ENCODE measurements around the gene GINS1.
"Not testable (repeated sequence)": the region's sequence is repeated elsewhere in the genome, so short reads cannot be mapped to it uniquely, and the experiment has no call there.

The GINS1 gene

DNA sequence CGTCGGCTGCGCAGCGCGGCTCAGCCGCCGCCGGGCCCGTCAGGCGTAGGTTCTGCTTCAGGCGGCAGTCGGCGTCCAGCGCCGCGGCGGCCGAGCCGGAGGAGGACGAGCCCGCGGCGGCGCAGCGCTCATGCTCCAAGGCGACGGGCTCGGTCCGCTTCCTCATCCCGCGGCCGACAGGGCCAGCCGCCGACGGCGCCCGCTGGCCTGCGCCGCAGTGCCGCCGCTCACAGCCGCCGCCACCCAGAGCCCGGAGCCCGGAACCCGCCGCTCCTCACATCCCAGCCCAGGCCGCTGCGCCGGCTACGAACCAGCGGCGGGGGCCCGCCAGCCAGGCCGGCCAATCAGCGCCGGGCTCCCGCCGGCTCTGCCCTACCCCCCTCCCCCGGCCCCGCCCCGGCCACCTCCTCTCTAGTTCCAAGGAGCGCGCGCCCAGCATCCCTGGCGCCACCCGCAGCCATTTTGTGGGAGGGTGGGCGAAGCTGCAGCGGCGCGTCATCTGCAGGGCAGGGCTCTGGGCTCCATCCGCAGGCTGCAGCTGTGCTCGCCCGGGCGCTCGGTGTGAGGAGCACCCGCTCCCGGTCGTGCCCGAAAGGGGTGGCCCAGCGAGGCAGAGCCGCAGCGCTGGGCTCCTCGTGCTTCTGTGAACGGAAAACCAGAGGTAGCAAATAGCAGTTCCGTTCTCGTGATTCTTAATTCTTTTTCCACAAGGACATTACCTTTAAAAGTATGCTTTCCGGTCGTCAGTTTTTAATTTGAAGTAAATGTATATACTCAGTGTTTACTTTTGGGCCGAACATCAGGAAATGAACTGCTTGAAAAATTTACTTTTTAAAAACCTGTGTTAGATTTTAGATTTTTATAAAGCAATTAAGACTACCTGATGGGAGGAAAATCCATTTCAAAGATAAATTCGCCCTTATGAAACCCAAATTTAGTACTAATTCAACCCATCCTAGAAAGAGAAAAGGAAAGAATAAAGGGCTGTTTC is 16.6 kb upstream of the GINS1 start, which contains the start of gene ABHD12:
TSS of gene ABHD12 (minus strand) at position 298 of the 991 bp plus-strand sequence. CDS start at position 166, 132 bp downstream.
- DNase-seq: peak; percentile 99

DNA sequence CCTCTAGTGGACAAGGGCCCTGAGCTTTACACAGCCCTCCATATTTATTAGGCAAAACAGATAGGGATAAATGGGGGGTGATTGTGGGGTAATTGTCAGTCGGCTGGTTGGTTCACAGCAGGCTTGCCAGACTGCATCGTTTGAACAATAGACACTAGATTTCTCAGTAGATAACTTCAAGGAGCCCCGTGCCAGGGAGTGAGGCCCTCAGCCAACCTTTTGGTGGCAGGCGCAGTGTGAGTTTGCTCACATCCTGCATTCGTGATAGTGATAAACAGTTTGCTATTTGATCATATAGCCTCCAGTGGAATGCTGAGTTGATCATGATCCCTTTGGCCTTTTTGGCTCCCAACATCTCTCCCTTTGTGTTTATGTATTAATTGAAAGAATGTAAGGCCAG is 13.2 kb upstream of the GINS1 start:
- DNase-seq: no peak

DNA sequence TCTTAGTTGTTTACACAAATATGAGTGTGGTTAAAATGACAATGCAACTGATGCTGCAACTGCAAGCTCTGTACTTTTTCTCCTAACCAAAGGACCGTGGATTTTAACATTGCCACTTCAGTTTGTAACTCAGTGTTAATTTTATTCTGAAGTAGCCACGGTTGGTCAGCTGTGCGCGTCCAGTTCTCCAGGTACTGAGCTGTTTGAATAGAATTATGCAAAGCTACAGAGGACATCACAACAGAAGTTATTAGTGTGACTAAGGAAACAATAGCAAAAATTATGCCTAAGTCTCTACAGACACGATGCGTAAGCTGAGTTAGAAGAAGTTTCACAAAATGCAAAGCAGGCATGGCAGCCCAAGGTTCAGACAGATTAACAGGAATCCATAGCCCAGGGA is 12.5 kb upstream of the GINS1 start:
- DNase-seq: no peak

DNA sequence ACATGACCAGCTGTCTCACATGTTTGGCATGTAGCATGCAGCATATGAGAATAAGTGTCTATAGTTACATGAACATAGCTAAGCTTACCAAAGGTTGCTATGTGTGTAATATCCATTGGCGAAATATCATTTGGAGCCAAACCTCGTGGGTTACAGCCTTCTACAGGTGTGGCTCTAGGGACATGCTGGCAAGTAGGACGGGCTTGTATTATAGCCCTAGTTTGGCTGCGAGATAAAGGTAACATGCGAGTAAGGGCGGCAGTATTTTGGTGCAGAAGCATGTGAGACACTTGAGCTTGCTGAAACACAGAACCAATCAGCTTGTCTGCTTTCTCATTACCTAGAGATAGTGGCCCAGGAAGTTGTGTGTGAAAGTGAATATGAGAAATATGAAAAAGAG is 10.4 kb upstream of the GINS1 start:
- no peak for DNase-seq

DNA sequence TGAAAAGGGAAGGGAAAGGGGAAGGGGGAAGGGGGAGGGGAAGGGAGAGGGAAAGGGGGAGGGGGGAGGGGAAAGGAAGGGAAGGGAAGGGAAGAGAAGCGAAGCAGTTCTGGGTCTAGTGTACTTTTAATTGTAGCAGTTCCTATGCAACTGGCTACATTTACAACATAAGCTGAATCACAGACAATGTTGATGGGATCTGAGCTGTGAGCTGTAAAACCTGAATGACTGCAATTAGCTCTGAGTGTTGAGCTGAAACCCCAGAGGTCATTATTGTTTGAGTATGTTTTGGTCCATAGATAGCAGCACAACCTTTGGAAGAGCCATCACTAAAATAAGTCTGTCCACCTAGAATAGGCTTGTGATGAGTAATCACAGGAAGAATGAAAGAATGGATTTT is 9.7 kb upstream of the GINS1 start:
- DNase-seq: peak; percentile 63

DNA sequence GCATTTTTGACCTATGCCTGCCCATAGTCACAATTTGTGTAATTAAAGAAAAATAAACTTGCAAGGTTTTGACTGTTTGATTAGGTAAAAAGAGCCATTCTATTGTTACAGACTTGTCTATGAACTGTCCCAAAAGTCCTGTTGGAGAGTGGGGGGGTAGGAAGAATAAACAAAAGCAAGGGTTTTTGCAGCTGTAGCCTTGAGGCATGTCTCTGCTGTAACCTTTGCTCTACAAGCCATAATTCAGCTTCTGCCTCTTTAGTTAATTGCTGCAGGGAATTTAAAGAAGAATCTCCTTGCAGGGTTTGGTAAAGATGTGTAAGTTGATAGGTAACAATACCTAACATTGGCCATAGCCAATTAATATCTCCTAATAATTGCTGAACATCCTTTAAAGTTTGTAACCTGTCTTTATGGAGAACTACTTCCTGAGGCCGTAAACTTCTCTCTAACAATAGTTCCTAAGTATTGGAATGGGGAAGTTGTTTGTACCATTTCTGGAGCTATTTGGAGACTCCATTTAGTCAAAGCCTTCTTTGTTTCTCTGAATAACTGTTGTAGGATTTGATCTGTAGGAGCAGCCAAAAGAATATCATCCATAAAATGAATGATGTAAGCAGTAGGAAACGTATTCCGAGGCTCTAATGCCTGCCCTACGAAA is 9.0 kb upstream of the GINS1 start:
- peak; percentile 59 for DNase-seq

DNA sequence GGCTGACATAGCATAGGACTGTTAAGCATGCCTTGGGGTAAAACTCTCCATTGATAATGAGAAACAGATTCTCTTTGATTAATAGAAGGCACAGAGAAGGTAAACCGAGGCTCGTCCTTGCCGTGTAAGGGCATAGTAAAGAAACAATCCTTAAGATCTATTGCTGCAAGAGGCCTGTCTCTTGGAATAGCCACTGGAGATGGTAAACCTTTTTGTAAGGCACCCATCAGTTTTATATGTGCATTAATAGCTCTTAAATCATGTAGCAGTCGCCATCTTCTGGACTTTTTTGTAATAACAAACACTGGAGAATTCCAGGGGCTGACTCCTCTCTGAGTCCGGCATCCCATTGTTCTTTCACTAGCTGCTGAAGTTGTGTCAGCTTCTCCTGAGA is 8.4 kb upstream of the GINS1 start:
- DNase-seq: peak; percentile 83

DNA sequence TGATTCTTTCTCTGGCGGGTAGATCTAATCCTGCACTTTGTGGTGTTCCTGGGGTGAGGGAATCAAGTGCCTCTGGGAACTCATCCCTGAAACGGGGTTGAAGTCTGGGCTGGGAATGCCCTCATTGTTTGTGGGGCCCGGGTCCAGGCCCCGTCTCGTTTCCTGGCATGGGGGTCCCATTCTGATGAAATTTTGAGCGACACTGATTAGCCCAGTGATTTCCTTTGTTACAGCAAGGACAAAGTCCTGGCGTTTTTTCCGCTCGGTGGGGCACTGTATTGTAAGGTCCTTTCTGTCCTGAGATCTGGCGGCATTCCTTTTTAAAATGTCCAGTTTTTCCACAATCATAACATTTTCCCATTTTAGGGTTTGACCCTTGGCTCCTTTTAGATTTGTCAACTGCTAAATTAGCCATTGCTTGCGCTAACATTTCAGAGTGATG is 7.2 kb upstream of the GINS1 start:
- not testable (repeated sequence) for DNase-seq

DNA sequence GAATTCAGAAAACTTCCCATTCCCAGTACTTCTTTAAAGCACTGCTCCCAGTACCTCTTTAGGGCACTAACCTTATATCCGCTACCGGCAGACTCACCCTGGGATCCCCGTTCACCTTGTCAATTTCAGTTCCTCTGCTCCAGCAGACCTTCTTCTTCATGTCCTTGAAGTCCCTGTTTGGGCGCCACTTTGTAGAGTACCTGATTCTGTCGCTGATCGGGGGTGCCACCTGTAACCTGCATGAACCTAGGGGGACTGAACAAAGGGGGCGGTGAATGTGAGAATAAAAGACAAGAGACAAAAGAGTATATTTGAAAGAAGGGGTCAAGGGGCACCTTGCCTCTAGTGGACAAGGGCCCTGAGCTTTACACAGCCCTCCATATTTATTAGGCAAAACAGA is 4.9 kb upstream of the GINS1 start:
- peak; percentile 18 for DNase-seq

DNA sequence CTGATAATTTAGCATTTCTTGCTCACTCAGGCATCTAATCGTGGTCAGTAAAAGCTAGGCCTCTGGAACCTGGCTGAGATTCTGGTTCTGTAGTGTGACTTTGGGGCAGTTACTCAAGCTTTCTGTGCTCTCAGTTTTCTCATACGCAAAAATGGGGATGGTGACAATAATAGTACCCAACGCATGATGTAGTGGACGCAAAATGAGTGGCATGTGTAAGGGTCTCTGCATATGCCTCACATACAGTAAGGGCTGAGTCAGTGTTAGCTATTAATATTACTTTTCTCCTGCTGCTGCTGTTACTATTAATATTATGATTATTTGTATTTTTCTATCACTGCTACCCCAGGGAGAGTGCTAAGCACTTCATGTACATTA is 686 bp downstream of the GINS1 start:
- DNase-seq: peak; percentile 32

DNA sequence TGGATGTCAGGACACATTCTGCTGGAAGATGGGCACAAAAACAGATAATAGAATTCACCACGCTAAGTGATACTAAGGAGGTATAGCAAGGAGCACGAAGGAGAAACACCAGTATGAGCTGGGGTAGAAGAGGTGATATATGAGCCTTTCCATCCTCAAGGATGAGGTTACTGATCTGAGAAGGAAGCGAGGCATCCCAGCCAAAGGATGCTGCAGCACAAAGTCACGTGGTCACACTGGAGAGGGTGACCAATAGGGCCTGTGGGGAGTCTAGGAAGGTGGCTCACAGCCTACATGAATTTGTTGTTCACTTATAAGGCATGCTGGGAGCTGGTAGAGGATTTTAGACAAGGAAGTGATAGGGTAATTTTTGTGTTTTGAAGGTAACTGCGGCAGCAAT is 1.4 kb downstream of the GINS1 start:
- no peak for DNase-seq

DNA sequence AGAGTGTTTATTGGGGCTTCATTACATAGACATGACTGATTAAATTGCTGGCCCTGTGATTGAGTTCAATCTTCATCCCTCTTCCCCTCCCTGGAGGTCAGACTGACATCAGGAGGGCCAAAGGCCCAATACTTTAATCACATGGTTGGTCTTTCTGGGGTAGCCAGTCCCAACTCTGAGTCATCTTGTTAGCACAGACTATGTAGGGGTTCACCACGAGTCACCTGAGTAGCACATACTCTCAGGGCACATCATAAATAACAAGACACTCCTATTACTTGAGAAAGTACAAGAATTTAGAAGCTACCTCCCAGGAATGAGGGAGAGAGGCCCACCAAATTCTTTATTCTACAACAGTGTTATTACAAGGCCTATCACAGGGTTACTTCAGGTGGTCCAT is 11.3 kb downstream of the GINS1 start:
- DNase-seq: no peak

DNA sequence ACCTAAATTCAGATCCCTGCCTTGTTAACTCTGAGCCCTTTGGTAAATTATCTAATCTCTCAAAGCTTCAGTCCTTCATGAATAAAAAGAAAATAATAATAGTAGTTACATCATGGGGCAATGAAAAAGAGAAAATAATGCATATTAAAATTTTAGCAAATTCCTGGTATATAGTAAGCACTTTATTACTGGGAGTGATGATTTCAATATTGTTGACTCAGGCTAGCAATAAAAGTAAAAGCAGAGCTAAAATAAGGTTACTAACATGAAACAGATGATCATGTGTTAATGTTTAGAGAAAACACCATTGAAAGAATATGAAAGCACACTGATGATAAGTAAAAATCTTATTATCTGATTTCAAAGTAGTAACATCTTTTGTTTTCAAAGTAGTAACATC is 13.6 kb downstream of the GINS1 start:
- no peak for DNase-seq

DNA sequence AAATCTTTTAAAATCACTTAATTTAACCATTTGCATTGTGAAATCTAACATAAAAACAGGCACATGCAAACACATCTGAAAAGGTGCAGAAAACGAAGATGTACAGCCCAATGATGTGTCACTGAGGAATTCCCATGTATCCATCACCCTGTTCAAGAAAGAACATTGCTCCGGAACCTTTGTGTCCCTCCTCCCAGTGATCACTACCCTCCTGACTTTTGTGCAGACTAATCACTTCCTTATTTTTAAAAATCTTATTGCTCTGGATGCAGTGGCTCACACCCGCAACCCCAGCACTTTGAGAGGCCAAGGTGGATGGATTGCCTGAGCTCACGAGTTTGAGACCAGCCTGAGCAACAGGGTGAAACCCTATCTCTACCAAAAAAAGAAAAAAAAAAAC is 14.6 kb downstream of the GINS1 start:
- DNase-seq: no peak

DNA sequence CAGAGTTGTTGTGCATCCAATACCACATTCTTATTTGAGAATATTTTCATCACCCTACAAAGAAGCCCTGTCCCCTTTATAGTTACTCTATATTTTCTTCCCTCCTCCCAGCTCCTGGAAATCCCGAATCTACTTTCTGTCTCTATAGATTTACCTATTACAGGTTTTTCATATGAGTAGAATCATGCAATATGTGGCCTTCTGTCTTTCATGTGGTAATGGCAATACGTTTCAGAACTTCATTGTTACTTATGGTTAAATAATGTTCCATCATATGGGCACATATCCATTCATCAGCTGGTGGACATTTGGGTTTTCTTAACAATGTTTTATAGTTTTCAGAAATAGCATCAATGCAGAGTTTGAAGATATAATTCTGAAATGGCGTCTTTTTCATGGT is 17.1 kb downstream of the GINS1 start:
- no peak for DNase-seq

DNA sequence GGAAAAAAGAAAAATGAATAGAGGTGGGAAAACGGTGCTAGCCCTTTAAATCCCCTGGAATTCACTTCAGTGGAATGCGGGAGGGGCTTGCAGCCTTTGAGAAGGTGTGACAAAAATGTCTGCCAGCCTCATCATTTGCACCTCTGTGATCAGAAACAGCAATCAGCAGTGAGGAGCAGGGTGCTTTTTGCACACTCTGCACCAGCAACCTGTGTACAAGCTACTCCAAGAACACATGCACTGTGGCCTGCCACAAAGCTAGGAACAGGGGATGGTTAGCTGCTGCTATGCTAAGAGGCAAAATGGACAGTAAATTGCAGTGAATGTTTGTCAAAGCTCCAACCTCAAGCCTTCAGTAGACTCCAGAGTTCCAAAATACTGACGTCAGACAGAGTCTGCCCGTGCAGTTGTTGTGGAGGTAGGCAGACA is 29.7 kb downstream of the GINS1 start:
- no peak for DNase-seq

DNA sequence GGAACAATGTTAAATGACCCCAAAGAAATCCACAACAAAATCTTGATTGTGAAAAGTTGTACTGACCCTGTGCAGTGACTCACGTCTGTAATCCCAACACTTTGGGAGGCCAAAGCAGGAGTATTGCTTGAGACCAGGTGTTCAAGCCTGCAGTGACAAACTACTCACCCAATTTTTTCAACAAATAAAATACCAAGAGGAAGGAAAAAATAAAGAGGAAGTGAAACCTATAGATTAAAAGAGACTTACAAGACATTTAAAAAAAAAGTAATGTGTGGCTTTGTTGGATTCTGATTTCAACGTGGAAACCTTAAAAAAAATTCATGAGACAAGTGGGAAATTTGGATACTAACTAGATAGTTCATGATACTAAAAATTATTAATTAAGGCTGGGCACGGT is 31.9 kb downstream of the GINS1 start:
- no peak for DNase-seq

DNA sequence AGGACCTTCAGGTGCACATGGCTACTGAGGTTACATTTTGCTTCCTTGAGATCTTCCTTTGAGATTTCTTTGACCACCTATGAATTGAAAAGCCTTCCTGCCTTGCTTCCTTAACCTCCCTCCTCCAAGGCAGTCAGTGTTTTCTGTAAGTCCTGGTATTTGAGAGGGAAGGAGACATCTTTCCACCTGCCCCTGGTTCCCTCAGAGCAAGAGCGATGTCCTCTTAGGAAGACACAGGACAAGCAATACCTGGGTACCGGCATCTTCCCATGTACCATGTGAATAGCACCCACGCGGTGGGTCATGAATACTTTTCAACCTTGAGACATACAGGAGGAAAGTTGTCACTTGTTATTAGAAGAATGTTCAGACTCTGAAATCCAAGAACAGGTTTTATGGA is 37.1 kb downstream of the GINS1 start:
- DNase-seq: no peak

DNA sequence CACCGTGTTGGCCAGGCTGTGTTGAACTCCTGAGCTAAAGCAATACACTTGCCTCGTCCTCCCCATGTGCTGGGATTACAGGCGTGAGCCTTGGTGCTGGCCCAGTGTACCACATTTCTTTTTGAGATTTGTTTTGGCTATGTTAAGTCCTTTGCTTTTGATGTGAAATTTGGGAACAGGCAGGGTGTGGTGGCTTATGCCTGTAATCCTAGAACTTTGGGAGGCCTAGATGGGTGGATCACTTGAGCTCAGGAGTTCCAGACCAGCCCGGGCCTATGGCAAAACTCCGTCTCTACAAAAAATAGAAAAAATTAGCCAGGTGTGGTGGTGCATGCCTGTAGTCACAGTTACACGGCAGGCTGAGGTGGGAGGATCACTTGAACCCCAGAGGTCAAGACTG is 40.2 kb downstream of the GINS1 start:
- DNase-seq: no peak

DNA sequence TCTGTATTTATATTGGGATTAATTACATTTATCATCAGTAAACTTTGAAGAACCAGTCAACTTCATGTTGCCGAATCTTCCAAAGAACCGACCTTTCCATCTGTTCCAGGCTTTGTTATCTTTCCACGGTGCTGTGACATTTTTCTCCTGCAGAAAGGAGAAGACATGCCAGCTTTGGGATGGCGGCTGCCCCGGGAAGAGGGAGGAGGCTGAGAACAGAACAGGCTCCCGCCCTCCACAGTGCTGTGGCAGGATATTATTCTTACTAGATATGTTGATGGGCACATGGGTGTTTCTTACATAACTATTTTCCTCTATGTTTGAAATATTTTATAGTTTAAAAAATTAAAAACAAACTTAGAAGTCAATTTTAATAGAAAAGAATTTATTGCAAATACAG is 44.9 kb downstream of the GINS1 start:
- no peak for DNase-seq

DNA sequence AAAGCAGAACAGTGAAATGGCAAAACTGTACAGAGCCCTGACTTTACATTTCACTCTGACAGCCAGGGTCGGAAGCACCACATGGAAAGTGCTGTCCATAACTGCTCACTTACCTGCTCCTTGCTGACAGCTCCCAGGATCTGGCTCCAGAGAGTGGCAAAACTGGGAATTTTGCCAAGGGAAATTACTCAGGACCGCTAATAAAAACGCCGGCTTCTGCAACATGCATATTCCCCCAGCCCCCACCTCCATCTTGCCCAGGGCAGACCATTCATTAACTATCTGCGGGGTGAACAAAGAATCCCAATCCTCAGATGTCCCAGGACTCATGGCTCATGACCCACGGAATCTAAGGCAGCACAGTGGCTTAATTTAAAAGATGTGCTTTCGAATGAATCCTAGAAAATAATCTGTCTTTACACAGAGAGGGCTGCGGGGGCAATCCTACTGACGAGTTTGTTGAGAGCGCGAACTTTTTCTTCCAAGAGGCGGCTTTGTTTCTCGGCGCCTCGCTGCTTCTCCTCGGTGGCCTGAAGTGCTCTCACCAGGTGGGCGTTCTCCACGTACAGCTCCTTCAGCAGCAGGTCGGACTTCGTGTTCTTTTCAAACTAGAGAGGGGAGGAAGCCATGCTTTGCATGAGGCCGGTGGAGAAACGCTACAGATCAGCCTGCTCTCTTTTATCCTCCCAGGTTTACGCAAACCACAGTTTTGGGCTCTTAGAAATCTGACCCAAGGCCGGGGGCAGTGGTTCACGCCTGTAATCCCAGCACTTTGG is 45.8 kb downstream of the GINS1 start:
- DNase-seq: peak; percentile 85

DNA sequence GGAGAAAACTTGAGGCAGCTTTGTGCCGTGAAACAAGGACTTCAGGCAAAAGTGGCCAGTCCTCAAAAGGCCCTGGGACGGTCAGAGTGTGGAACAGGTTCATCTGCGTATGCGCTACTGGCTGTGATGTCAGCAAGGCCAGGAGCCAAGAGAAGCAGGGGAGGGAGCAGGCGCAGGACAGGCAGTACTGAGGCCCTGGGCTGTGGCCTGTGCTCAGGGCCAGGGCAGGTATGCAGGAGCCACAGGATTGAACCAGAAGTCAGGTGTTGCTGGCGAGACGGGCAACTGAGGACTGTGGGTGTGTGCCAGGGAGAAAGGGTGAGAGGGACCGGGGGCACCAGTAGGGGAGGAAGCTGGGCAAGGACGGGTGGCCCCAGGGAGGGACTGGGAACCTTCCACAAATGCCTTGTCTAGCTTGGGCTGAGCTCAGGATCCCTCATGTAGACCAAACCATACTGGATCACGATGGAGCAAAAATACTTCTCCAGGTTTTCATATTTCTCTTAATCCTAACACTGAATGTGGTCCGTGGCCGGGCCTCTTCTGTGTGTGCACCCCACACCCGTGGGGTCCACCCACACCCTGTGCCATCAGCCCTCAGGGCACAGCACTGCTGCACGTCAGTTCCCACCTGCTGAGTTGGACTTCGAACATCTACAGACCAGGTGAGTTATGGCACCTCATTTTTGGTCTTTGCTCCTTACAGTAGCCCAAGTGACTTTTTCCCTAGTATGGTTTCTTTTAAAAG is 46.9 kb downstream of the GINS1 start:
- no peak for DNase-seq
